ENCODE measurements around the gene HMGB2. TPM values are rescaled to one million over a fixed set of nuclear protein-coding genes. Genes with fewer than 3 reads are reported as not detected.

HMGB2 gene
- total and polyA plus RNA-seq, 2 of the 8 experiments (the other 6 are each of a cell fraction or from before 2014, with no cell fraction given): 54.7 to 218 TPM

DNA sequence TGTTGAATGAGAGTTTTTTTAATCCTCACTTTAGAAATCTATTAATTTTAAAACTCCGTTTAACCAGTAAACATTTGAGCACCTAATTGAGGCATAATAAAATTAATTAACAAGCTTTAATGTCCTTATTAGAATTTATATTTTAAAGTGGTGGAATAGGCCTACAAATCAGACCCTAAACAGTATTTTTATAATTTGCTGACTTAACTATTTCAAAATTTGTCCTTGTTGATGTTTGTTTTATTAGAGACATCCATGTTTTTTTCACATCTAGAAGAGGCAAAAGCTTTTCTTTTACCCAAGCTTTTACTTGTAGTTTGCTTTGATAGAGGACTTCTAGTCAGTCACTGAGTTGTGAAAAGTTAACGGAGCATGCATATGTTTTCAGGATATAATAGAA is 40.4 kb upstream of the HMGB2 start:
- H2BK12ac ChIP-seq (ENCODE audit: low read depth, low read length): no peak overlapping the region
- H2AFZ ChIP-seq (ENCODE audit: low read length): no peak overlapping the region
- no peak overlapping the region for H2BK5ac ChIP-seq (ENCODE audit: low read depth, low read length)
- H3K4me1 ChIP-seq (replicated peaks in 1 of 4; ENCODE audit: control insufficient read depth in 3 of 4, insufficient read depth in 4 of 4, low read length in 3 of 4): no peaks in the 10 kb centered on the region; a peak in 1 of 7 replicates
- TF ChIP-seq TCF12 (IDR thresholded peaks at IDR 0.05; ENCODE audit: low read depth, low read length) (no peak), SIN3A (conservative IDR thresholded peaks at IDR 0.05 in 1 of 2, IDR thresholded peaks at IDR 0.05 in 1 of 2; ENCODE audit: low read depth in 1 of 2, low read length in 2 of 2) (no peak), CBX8 (IDR thresholded peaks at IDR 0.05; ENCODE audit: borderline replicate concordance, low read depth, low read length) (no peak), CREB1 (IDR thresholded peaks at IDR 0.05) (no peak), CBX5 (IDR thresholded peaks at IDR 0.05; ENCODE audit: low read depth, low read length) (no peak), KDM1A (IDR thresholded peaks at IDR 0.05; ENCODE audit: borderline replicate concordance, low read length) (no peak), TAF1 (IDR thresholded peaks at IDR 0.05; ENCODE audit: low read depth, low read length) (no peak), SIRT6 (IDR thresholded peaks at IDR 0.05; ENCODE audit: low read length) (no peak), CEBPB (IDR thresholded peaks at IDR 0.05; ENCODE audit: low read depth, low read length) (no peak), POLR2A (IDR thresholded peaks at IDR 0.05; ENCODE audit: control extremely low read depth in 1 of 2, low read depth in 2 of 2, low read length in 2 of 2) (no peak), SAP30 (IDR thresholded peaks at IDR 0.05; ENCODE audit: insufficient read depth, insufficient replicate concordance, low read length) (no peak)
- TF ChIP-seq, protein P1, sequence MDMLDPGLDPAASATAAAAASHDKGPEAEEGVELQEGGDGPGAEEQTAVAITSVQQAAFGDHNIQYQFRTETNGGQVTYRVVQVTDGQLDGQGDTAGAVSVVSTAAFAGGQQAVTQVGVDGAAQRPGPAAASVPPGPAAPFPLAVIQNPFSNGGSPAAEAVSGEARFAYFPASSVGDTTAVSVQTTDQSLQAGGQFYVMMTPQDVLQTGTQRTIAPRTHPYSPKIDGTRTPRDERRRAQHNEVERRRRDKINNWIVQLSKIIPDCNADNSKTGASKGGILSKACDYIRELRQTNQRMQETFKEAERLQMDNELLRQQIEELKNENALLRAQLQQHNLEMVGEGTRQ (IDR thresholded peaks at IDR 0.05; ENCODE audit: low read length): no peak
- H2BK120ac ChIP-seq (replicated peaks; ENCODE audit: low read depth, low read length): no peak overlapping the region
- no peak overlapping the region for H2AK5ac ChIP-seq (ENCODE audit: low read depth, low read length)
- H3K9me3 ChIP-seq (ENCODE audit: insufficient read depth in 2 of 2, low read depth in 1 of 2, low read length in 1 of 2): no peaks in the 10 kb centered on the region
- H3K14ac ChIP-seq (ENCODE audit: insufficient read length): no peak overlapping the region
- H4K5ac ChIP-seq (ENCODE audit: insufficient read length, low read depth, low read length): no peak overlapping the region
- H3K56ac ChIP-seq (replicated peaks; ENCODE audit: insufficient read length, low read depth, low read length): no peak overlapping the region
- no peak overlapping the region for H4K91ac ChIP-seq (replicated peaks; ENCODE audit: insufficient read length, low read length)
- H3K27ac ChIP-seq (ENCODE audit: low read depth, low read length): no peak overlapping the region
- ChIA-PET CTCF (ENCODE audit: partially characterized antibody) (interaction anchor here (0.9 to 1.3 kb wide), 6 partner anchors 15 to 131 kb away, joined by 3 read pairs; no protein-coding TSS in a partner anchor), POLR2A (ENCODE audit: partially characterized antibody) (interaction anchor here (0.9 to 2.4 kb wide), 2 partner anchors 40 to 41 kb away, joined by 3 to 10 read pairs; partner anchors contain the start of gene HMGB2)
- no peak overlapping the region for H3K23ac ChIP-seq (ENCODE audit: insufficient read length)
- H3K27me3 ChIP-seq (replicated peaks in 1 of 4; ENCODE audit: control insufficient read depth in 3 of 4, extremely low read depth in 1 of 4, insufficient read depth in 3 of 4, low read length in 3 of 4): peaks cover 0 to 2% (median 0%) of the 10 kb centered on the region in 4 experiments; a peak in 1 of 7 replicates
- H3K4me3 ChIP-seq (ENCODE audit: extremely low read depth in 1 of 4, insufficient read depth in 2 of 4, low read depth in 3 of 4, low read length in 4 of 4): no peak overlapping the region
- no peak overlapping the region for H4K8ac ChIP-seq (ENCODE audit: extremely low read depth, insufficient read depth, low read length)
- peaks cover 0 to 4% (median 0%) of the 10 kb centered on the region in 4 experiments; a peak in 1 of 8 replicates for H3K36me3 ChIP-seq (ENCODE audit: control insufficient read depth in 2 of 4, insufficient read depth in 4 of 4, low read length in 3 of 4)
- DNase-seq (ENCODE audit: low read depth in 1 of 2, low spot score in 2 of 2) (no peak), FAIRE-seq (no peak)
- no peak overlapping the region for H2BK15ac ChIP-seq (ENCODE audit: low read length)
- H2BK20ac ChIP-seq (ENCODE audit: low read length): no peak overlapping the region
- peaks cover 0 to 11% of the 10 kb centered on the region in 2 experiments; a peak in 2 of 4 replicates for H3K79me2 ChIP-seq (ENCODE audit: control insufficient read depth in 1 of 2, insufficient read depth in 2 of 2, low read length in 2 of 2)
- H3K23me2 ChIP-seq (ENCODE audit: low read depth, low read length): peaks cover 11% of the 10 kb centered on the region
- H3K9ac ChIP-seq (replicated peaks in 1 of 4; ENCODE audit: extremely low read depth in 1 of 4, low read depth in 3 of 4, low read length in 3 of 4): no peak overlapping the region
- H3K79me1 ChIP-seq (ENCODE audit: low read depth, low read length): no peaks in the 10 kb centered on the region
- 91% methylated on average over 2 of the region's 2 CpGs; no CpG with 5 or more reads in 1 of the 2 experiments for WGBS, 2 experiments (ENCODE audit: extremely low coverage in 1 of 2, insufficient coverage in 1 of 2, insufficient read length in 1 of 2, insufficient replicate concordance in 2 of 2, low coverage in 1 of 2, low lambda C conversion rate in 2 of 2, missing lambda C conversion rate in 1 of 2)
- no peak overlapping the region for H3K18ac ChIP-seq (ENCODE audit: extremely low read depth, low read length)
- H4K20me1 ChIP-seq (replicated peaks in 1 of 2; ENCODE audit: control insufficient read depth in 1 of 2, insufficient read depth in 2 of 2, low read length in 2 of 2): peaks cover 0 to 2% of the 10 kb centered on the region in 2 experiments
- no peak overlapping the region for H3K4ac ChIP-seq (replicated peaks; ENCODE audit: insufficient read length, low read depth, low read length)
- H3K4me2 ChIP-seq (ENCODE audit: insufficient read depth in 1 of 2, low read depth in 2 of 2, low read length in 2 of 2): no peak overlapping the region
